Spleen (tissue), 7 donors: ENCODE results near the gene STARD13.

Source experiments
- POLR2A ChIP-seq, 3 donors: fragments of 450-650 bp; IDR thresholded peaks; one replicate each; pipeline ENCODE4 v1.5.1; 2017; ENCODE audit warnings: antibody characterized with exemption in 3 of 3, mild to moderate bottlenecking in 1 of 3
- POLR2AphosphoS5 ChIP-seq, 3 donors: sonication (generic); formaldehyde crosslinking; IDR thresholded peaks; one replicate each; pipeline ENCODE4 v1.5.1; 2017; ENCODE audit warnings: antibody characterized with exemption in 3 of 3
- TF ChIP-seq, protein P1 (sequence below), 11 experiments: fragments of 200-600 bp in 7 of 11; fragments of 450-650 bp in 4 of 11; sonication (generic) in 4 of 11; IDR thresholded peaks in 8 of 11; conservative IDR thresholded peaks in 3 of 11; 1 replicate in 7 of 11; 2 replicates in 4 of 11; pipeline versions ENCODE4 v1.4.0 to v1.8.0; 2016 to 2021; ENCODE audit warnings: antibody characterized with exemption in 11 of 11, inconsistent platforms in 4 of 11, mild to moderate bottlenecking in 1 of 11
- donor health status: DM: no; HTN: no; CAD: no; lungs with moderate emphysema.
- donor health status: DM: no; HTN: no; CAD: no.
- donor health status: DM: no; HTN: no; CAD: no.

DNA sequence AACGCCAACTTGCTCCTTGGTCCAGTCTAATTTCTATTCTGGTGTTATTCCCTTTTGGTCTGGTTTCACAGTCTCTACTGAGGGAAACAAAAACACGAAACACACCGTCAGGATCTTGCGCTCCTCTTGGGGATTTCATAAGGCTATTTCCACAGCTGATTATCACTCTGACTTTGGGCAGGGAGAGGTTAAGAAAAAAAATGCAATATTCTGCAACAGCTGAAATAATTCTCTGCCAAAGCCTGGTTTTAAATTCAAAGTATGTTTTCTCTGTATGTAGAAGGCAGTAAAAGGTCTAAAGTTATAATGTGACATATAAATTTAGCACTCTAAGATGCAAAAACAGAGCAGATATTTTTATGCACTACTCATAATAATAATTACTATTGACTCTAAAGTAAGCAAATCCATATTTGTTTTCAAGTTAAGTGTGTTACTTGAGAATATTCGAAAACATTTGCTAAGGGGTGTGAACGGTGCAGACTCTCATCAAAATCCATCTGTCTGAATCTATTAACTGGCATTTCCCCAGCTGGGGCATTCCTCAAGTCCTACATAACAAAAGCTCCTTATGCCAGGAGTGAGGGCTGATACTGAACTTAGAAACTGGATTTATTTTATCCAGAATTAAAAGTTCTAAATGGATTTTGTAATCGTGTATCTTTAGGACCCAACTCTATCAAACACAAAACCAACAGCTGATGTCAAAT is 38.4 kb upstream of the STARD13 start:
- TF ChIP-seq, protein P1, sequence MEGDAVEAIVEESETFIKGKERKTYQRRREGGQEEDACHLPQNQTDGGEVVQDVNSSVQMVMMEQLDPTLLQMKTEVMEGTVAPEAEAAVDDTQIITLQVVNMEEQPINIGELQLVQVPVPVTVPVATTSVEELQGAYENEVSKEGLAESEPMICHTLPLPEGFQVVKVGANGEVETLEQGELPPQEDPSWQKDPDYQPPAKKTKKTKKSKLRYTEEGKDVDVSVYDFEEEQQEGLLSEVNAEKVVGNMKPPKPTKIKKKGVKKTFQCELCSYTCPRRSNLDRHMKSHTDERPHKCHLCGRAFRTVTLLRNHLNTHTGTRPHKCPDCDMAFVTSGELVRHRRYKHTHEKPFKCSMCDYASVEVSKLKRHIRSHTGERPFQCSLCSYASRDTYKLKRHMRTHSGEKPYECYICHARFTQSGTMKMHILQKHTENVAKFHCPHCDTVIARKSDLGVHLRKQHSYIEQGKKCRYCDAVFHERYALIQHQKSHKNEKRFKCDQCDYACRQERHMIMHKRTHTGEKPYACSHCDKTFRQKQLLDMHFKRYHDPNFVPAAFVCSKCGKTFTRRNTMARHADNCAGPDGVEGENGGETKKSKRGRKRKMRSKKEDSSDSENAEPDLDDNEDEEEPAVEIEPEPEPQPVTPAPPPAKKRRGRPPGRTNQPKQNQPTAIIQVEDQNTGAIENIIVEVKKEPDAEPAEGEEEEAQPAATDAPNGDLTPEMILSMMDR (IDR thresholded peaks at IDR 0.05 in 8 of 11, conservative IDR thresholded peaks at IDR 0.05 in 3 of 11) = no peak
- TF ChIP-seq POLR2A (IDR thresholded peaks at IDR 0.05) (no peak), POLR2AphosphoS5 (IDR thresholded peaks at IDR 0.05) (no peak)
